CD4-positive, alpha-beta T cell treated with Interleukin-17A for 1 hour (primary cell): ENCODE data around the gene DUSP15.
"Not testable (repeated sequence)": the region's sequence is repeated elsewhere in the genome, so short reads cannot be mapped to it uniquely, and the experiment has no call there.

ENCODE experiments used
- DNase-seq: peaks from one replicate; pipeline ENCODE4 v3.0.0-alpha.2; 2020

DUSP15 gene

DNA sequence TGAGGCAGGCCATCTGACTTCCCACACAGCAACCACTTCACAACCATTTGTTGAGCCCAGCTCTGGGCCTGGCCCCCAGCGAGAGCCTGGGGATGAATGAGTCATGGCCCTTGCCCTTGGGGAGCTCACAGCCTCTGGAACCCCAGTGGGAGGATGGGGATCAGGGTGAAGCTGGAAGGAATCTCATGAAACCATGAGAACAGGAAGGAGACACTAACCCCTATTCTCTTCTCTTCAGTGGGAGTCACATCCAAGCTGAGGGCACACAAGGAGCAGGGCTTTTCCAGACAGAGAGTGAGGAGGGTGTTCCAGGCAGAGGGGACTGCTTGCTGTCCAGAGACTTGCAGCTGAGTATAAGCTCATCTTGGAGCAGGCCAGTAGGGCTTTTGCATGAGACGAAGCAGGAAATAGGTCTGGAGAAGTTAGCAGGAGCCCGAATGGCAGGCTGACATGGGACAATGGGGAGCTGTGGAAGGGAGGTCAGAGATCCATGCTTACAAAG is 32.4 kb downstream of the DUSP15 start:
- DNase-seq: no peak

DNA sequence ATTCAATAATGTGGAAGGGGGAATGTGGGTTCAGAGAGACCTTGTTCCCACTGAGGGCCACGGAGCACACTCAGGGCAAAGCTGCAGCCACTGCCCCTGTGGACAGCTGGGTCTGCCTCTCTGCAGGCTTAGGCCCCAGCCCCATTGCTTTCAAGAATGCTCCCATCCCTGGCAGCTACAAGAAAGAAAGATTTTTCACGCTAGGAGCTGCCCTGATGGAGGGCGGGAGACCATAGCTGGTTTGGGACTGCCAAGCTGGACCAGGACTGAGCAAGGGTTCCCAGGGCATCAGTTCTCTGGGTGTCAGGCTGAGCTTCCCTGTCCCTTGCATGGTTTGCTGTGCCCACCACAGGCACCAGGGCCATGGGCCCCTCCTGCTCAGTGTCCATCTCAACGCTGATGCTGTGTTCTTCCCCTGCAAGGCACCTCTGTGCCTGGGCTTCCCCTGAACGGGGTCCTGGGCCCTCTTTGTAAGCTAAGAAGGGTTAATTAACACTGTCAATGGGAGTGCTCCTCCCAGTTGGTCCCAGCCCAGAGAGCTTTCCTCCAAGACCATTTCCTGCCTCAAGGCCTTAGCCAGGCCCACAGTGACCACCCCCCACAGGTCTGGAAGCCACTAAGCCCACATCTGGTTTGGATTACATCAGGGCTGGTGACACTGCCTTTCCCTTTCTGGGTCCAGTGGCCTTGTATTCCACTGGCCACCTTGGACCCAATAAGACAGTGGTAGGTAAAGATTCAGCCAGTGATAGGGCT is 33.3 kb downstream of the DUSP15 start:
- DNase-seq: no peak

DNA sequence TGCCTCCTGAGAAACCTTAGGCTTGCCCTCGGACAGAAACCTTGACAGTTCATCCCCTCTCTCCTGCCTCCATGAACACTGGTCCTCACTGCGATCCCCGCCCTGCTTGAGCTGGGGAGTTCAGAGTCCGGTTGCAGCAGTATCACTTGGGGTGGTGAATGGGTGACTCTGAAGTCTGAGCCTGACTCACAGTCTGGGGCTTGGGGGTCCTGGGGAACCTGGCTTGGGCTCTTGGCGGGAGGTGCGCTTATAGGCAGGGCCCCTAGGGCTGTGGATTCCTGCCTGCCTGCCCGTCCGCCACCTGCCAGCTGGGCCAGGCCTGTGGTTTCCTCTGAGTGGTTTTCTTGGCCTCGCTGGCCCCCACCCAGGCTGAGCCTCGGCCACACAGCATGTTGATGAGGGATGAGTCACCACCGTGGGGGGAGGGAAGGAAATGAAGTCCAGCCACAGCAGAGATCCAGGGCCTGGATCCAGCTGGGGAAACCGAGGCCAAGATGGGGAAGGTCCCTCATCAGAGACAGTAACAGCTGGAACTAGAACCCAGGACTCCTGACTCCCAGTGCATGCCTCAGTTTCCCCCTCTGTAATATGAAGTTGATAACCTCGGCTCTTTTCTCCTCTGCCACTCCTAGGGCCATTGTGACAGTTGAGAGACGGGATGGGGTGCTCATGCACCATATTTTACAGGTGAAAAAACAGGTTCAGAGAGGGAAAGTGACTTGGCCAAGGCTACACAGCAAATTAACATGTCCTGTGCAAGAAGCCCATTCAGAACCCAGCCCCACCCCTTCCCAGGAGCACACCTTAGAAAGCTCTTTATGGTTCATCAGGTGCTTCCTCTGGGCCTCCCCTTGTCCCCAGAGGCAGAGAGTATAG is 34.1 kb downstream of the DUSP15 start:
- DNase-seq: peak; percentile 33

DNA sequence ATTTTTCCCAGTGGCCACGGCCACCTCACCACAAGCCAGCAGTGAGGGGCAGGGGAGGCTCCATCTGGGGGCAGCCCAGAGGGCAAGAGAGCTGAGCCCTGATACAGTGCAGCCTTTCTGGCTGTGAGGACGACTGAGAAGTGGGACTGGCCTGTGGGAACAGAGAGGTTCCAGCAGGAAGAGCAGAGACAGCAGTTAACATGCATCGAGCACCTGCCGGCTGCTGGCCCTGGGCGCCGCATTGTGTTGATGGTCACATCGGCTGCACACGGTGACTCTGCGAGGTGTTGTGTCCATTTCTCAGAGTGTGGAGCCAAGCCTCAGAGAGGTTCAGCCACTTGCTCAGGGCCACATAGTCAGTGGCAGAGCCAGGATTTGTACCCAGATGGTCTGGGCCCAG is 34.8 kb downstream of the DUSP15 start:
- no peak for DNase-seq

DNA sequence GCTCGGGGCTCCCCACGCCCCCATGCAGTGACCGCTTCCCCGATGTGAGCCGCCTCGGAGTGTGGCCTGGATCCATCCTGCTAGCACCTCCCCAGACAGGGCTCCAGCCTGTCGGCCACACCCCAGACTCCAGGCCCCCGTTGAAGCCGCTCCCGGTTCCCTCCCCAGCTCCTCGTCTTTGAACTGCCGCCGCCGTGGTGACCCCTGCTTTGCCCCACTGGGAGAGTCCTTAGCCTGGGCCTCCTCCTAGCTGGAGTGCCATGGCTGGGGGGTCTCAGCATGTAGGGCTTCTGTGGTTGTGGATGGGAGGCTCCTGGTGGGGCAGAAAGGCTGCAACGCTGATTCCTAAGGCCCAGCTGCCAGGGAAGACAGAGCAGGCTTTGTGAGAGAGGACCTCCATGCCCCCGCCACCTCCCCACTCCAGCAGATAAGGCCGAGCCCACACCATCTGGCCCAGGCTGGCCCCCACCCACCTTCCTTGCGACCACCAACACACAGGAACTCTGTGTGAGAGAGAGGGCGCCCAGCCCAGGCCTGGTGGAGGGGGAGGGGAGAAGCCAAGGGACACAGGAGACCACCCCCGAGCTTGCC is 36.3 kb downstream of the DUSP15 start:
- no peak for DNase-seq

DNA sequence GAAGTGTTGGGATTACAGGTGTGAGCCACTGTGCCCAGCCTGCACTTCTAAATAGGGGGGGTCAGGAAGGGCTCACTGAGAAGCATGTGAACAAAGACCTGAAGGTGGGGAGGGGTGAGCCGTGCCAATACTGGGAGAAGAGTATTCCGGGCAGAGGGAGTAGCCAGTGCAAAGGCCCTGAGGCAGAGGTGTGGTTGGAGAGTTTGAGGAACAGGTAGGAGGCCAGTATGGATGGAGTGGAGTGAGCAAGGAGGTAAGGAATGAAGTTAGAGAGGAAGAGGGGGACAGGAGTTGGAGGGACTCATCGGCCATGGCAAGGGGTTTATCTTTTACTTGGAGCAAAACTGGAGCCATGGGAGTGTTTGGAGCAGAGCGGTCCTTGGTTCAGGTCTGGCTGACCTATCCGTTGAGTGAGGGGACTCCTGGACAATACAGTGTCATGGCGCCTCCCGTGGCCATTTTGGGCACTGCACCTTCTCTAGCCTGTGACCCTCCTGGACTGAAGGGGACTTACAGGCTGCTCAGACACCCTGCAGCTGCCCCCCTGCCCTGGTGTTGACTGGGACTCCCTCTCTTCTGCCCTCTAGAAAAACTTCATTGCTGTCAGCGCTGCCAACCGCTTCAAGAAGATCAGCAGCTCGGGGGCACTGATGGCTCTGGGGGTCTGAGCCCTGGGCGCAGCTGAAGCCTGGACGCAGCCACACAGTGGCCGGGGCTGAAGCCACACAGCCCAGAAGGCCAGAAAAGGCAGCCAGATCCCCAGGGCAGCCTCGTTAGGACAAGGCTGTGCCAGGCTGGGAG is 37.0 kb downstream of the DUSP15 start:
- DNase-seq: peak; percentile 57

DNA sequence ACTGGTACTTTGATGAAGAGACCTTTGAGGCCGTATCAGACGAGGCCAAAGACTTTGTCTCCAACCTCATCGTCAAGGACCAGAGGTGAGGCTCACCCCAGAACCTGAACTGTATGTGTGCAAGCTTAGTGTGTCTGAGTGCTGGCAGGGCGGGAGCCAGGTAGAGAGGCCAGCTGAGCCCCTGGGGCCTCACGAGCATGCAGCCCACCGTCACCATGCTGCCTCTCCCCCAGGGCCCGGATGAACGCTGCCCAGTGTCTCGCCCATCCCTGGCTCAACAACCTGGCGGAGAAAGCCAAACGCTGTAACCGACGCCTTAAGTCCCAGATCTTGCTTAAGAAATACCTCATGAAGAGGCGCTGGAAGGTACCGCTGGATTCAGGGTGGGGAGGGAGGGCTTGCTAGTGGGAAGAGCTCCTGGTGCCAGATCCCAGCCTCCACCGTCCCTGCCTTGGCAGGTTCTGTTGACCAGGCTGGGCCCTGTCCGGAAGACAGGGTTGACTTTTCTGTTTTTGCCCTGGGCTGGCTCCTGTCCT is 38.5 kb downstream of the DUSP15 start:
- DNase-seq: no peak

DNA sequence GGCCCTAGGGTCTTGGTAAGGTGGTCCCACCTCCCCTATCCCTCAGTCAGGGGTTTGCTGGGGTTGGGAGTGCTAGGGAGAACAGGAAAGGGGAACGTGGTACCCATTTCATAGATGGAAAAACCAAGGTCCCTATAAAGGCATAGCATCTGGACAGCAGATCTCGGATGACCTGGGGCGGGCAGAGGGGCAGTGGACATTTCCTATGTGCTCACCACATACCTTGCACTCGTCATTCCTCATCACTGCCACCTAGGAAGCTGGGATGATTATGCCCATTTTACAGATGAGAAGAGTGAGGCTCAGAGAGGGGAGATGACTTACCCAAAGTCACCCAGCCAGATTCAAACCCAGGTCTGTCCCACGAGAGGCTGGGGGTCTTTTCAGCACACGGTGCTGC is 39.1 kb downstream of the DUSP15 start:
- no peak for DNase-seq

DNA sequence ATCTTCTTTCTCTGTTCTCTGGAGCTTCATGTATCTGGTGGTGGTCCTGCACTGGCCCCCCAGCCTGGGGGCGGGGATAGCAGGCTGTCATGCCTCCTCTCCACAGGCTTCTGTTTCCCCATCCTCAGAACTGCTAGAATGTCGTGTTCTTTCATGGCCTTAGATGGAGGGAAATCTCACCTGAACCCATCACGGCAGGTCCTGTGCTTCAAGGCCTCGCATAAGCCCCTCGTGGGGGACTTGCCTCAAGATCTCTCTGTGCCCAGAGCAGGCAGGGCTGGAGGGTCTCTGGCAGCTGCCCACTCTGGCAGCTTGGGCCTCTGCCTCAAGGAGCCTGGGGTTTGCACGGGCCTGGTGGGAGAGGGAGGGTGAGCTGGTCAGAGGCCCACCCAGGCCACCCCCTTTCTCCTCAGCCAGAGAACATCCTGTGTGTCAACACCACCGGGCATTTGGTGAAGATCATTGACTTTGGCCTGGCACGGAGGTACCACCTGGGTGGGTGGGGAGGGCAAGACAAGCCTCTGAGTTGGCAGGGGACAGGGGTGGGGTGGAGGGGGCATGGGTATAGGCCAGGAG is 39.8 kb downstream of the DUSP15 start:
- no peak for DNase-seq

DNA sequence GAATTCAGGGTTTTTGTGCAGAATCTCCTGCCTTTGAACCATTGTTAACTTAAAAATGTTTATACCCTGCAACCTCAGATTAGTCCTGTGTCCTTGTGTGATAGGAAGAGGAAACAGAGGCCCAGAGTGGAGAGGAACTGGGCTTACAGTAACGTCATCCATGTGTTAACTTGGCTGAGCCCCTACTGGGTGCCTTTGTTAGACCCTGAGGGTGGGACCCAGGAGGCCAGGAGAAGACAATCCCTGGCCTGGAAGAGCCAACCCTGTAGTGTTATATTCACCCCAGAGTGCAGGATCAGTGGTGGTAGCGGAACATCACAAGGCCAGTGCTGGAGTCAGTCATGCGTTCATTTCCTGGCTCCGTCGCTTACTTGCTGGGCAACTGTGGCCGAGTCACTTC is 40.6 kb downstream of the DUSP15 start:
- DNase-seq: no peak

DNA sequence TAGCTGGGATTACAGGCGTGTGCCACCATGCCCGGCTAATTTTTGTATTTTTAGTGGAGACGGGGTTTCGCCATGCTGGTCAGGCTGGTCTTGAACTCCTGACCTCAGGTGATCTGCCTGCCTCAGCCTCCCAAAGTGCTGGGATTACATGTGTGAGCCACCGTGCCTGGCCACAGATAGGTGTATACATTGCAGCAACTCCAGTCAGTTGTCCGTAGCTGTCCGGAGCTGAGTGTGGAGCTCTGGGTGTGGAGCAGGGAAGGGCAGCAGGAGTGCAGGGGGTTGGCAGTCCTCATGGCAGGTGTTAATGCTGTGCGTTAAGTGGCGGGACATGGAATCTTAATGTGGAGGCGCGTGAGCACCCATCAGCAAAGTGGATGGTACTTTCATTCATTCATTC is 42.3 kb downstream of the DUSP15 start:
- DNase-seq: not testable (repeated sequence)

DNA sequence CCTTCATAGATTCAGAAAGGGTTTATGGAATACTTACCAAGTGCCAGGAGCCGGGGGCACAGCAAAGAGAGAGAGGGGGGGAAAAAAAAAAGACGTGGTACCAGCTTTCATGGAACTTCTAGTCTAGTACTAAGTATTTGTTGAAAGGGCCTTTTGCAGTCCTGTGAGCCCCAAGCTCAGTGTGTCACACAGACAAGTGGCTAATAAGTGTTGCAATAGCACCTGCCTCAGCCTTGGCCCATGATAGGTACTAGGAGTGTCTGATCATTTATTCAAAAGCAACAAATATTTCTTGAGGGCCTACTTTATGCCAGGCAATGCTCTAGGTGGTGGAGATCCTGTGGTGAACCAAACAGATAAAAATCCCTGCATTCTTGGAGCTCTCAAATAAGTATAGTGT is 43.3 kb downstream of the DUSP15 start:
- DNase-seq: no peak

DNA sequence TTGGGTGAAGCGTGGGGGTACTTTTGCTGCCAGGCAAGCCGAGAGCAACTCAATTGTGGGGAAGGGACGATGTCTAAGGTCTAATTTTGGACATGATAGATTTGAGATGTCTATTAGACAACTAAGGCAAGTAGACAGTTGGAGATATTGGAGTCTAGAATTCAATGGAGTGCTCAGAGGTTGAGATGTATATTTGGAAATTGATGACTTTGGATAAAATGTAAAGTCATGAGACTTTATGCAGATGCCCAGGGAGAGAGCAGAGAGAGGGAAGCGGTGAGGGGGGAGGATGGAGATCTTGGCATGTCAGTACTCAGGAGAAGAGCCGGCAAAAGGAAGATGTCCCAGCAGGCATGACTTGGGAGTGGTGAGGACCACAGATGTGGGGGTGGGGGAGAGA is 44.3 kb downstream of the DUSP15 start:
- no peak for DNase-seq

DNA sequence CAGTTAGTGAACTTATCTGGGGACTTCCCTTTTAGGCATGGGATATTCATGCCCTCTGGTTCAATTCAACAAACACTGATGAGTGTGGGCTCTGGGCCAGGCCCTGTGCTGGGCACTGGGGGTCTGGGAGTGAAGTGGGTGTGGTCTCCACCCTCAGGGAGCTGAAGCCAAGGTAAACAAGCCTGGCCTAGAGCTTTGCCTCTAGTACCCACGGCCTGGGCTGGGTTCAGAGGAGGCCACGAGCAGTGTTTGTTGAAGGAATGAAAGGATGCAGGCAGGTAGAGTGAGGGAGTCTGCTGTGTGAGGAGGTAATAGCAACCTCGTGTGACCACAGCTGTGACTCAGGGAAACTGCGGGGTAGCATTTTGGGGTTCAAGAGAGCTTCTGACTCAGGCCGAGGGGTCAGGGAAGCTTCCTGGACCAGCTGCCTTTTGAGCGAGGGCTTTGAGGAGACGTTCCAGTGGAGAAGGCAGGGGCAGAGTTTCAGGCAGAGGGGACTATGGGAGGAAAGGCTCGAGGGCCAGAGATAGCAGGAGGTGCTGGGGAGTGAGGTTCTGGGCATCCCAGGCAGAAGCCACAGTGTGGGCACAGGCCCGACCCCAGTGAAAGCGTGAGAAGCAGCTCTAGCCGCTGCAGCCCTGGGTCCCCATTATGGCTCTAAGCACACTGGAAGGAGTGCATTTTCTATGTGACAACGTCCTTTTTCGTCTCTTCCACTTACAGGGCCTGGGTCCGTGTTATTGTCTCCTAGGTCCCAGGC is 45.6 kb downstream of the DUSP15 start:
- DNase-seq: no peak

DNA sequence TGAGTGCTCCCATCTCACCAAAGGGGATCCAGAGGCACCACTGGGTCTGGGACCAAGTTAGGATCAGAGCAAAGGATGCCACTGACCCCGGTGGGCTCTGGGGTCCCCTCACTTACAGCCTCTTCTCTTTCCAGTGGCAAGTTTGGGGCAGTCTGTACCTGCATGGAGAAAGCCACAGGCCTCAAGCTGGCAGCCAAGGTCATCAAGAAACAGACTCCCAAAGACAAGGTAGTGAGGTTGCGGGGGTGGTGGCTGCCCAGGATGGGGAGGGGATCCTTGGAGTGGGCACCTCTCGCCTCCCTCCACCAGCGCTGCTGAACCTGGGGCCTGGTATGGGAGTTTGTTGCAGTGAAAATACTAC is 46.2 kb downstream of the DUSP15 start:
- no peak for DNase-seq

DNA sequence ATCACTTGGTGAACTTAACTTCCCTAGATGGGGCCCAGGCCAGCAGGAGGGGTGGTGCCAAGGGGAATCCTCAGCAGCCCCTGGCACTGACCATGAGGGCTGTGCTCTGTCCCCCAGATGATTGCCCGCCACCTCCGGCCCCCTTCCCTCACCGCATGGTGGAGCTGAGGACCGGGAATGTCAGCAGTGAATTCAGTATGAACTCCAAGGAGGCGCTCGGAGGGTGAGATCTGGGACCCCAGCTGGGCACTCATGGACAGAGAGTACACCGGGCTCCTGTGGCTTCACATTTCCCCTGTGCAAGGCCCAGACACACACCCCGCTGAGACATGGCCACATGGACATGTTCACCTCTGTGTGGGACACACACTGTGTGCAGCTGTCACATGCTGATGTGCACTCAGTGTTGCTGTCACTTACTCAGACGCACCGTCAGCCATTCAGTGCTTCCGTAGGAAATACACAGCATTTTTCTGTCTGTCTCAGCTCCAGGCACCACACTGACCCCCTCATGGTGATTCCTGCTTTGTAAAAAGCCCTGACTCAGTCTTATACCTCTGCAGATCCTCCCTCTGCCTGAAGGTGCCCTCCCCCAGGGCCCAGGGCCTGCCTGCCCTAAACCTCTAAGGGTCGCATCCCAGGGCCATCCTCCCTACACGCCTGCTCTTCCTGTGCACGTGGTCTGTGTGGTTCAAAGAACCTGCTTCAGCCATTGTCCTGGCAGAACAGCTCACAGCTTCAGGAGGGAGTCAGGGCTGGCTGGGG is 46.8 kb downstream of the DUSP15 start:
- DNase-seq: no peak

DNA sequence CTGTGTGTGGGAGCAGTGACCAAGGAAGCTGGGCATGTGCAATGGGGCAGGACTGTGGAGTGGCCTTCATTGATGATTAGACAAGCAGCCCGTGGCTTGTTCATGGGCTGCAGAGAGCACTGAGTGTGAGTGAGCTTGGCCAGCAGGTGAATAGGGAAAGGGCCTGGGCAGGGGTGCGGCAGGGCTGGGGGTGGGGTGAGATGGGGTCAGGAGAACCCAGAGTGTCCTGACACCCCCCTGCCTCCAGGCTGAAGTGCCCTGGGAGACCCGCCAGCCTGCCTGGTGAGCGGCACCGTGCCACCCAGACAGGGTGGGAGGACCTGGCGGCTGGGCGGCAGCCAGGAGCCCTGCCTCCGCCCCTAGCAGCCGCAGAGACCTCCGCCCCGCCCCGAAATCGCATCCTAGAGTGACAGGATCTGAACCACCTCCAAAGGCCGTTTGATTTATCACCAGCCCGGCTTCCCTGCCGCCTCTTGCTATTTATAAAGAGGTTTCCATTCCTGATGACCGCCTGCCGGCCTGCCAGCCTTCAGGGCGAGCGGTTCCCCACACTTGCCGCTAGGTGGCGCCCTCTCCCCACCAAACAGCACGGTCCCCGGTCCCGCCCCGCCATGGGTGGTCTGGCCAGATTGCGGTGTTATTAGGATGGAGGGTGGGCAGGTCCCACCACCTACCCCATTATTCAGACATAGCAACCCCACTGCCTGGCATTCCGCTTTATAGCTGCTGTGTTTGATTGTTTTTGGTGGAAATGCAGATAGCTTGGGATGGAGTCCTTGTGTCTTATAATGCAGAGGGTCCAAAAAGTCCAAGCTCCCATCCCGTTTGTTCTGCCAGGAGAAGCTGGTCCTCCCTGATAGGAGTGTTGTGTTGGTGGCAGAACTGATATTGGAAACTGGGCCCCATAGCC is 47.7 kb downstream of the DUSP15 start:
- peak; percentile 70 for DNase-seq

DNA sequence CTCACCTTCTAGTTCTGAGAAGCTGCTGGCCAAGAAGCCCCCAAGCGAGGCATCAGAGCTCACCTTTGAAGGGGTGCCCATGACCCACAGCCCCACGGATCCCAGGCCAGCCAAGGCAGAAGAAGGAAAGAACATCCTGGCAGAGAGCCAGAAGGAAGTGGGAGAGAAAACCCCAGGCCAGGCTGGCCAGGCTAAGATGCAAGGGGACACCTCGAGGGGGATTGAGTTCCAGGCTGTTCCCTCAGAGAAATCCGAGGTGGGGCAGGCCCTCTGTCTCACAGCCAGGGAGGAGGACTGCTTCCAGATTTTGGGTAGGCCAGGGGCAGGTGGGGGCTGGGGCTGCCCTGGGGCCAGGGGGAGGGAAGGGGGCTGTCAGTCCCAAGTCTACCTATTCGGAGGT is 48.9 kb downstream of the DUSP15 start:
- no peak for DNase-seq

DNA sequence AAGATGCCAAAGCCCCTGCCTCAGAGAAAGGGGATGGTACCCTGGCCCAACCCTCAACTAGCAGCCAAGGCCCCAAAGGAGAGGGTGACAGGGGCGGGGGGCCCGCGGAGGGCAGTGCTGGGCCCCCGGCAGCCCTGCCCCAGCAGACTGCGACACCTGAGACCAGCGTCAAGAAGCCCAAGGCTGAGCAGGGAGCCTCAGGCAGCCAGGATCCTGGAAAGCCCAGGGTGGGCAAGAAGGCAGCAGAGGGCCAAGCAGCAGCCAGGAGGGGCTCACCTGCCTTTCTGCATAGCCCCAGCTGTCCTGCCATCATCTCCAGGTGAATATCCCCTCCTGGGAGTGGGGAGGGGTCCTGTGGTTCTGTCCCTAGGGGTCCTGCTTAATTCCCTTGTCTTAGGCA is 50.1 kb downstream of the DUSP15 start:
- no peak for DNase-seq
